ENCODE data around the gene OTOG. TPM values are rescaled to one million over a fixed set of nuclear protein-coding genes. Genes with fewer than 3 reads are reported as not detected.

The OTOG gene
- total and polyA plus RNA-seq, 2 of the 8 experiments (the other 6 are each of a cell fraction or from before 2014, with no cell fraction given) = 0.41 to 1.5 TPM

GRCh38 chr11:17595526-17596309, 48.7 kb downstream of the OTOG start:
- Histone ChIP-seq H3K79me2 (ENCODE audit: control insufficient read depth in 1 of 2, insufficient read depth in 2 of 2, low read length in 2 of 2) (no peaks in the 10 kb centered on the region), H2BK120ac (replicated peaks; ENCODE audit: low read depth, low read length) (no peak overlapping the region), H3K56ac (replicated peaks; ENCODE audit: insufficient read length, low read depth, low read length) (no peak overlapping the region), H3K14ac (ENCODE audit: insufficient read length) (no peak overlapping the region), H3K36me3 (ENCODE audit: control insufficient read depth in 2 of 4, insufficient read depth in 4 of 4, low read length in 3 of 4) (no peaks in the 10 kb centered on the region), H3K23ac (ENCODE audit: insufficient read length) (no peak overlapping the region), H2AFZ (ENCODE audit: low read length) (no peak overlapping the region), H3K4me3 (ENCODE audit: extremely low read depth in 1 of 4, insufficient read depth in 2 of 4, low read depth in 3 of 4, low read length in 4 of 4) (no peak overlapping the region), H3K4ac (replicated peaks; ENCODE audit: insufficient read length, low read depth, low read length) (no peak overlapping the region), H4K91ac (replicated peaks; ENCODE audit: insufficient read length, low read length) (no peak overlapping the region), H3K27ac (ENCODE audit: low read depth, low read length) (no peak overlapping the region), H3K23me2 (ENCODE audit: low read depth, low read length) (no peaks in the 10 kb centered on the region), H3K9ac (replicated peaks in 1 of 4; ENCODE audit: extremely low read depth in 1 of 4, low read depth in 3 of 4, low read length in 3 of 4) (no peak overlapping the region), H2AK5ac (ENCODE audit: low read depth, low read length) (no peak overlapping the region), H2BK5ac (ENCODE audit: low read depth, low read length) (no peak overlapping the region), H2BK20ac (ENCODE audit: low read length) (no peak overlapping the region), H4K8ac (ENCODE audit: extremely low read depth, insufficient read depth, low read length) (no peak overlapping the region), H4K20me1 (replicated peaks in 1 of 2; ENCODE audit: control insufficient read depth in 1 of 2, insufficient read depth in 2 of 2, low read length in 2 of 2) (no peaks in the 10 kb centered on the region), H4K5ac (ENCODE audit: insufficient read length, low read depth, low read length) (no peak overlapping the region), H2BK15ac (ENCODE audit: low read length) (no peak overlapping the region), H3K27me3 (replicated peaks in 1 of 4; ENCODE audit: control insufficient read depth in 3 of 4, extremely low read depth in 1 of 4, insufficient read depth in 3 of 4, low read length in 3 of 4) (peaks cover 0 to 10% (median 4%) of the 10 kb centered on the region in 4 experiments; a peak in 2 of 7 replicates), H3K9me3 (ENCODE audit: insufficient read depth in 2 of 2, low read depth in 1 of 2, low read length in 1 of 2) (0 out of 4 replicates have a peak, but pooled peaks cover 0 to 6% of the 10 kb centered on the region in 2 experiments), H3K4me1 (replicated peaks in 1 of 4; ENCODE audit: control insufficient read depth in 3 of 4, insufficient read depth in 4 of 4, low read length in 3 of 4) (no peaks in the 10 kb centered on the region), H3K4me2 (ENCODE audit: insufficient read depth in 1 of 2, low read depth in 2 of 2, low read length in 2 of 2) (no peak overlapping the region), H3K18ac (ENCODE audit: extremely low read depth, low read length) (no peak overlapping the region), H3K79me1 (ENCODE audit: low read depth, low read length) (no peaks in the 10 kb centered on the region), H2BK12ac (ENCODE audit: low read depth, low read length) (no peak overlapping the region)
- ChIA-PET POLR2A (ENCODE audit: partially characterized antibody) (no interaction called here), CTCF (ENCODE audit: partially characterized antibody) (interaction anchor here (1.0 to 12.8 kb wide), 11 partner anchors 9 to 383 kb away, joined by 3 to 165 read pairs (median 5); partner anchors contain the start of genes KCNC1 and MYOD1)
- FAIRE-seq (no peak), DNase-seq (ENCODE audit: low read depth in 1 of 2, low spot score in 2 of 2) (peak in 1 of 2 experiments; percentile 30)
- no peak for TF ChIP-seq YY1 (IDR thresholded peaks at IDR 0.05; ENCODE audit: low read depth, low read length)
- no peak for TF ChIP-seq TAF1 (IDR thresholded peaks at IDR 0.05; ENCODE audit: low read depth, low read length)
- no peak for TF ChIP-seq RAD21 (IDR thresholded peaks at IDR 0.05 in 1 of 2, conservative IDR thresholded peaks at IDR 0.05 in 1 of 2; ENCODE audit: low read depth in 2 of 2, low read length in 2 of 2)
- TF ChIP-seq EZH2 (IDR thresholded peaks at IDR 0.05; ENCODE audit: low read depth, low read length, severe bottlenecking) = no peak
- no peak for TF ChIP-seq NANOG (IDR thresholded peaks at IDR 0.05; ENCODE audit: insufficient read depth, low read depth, low read length, poor library complexity, severe bottlenecking)
- TF ChIP-seq E2F6 (IDR thresholded peaks at IDR 0.05) = no peak
- no peak for TF ChIP-seq RFX5 (IDR thresholded peaks at IDR 0.05; ENCODE audit: borderline replicate concordance, low read depth, low read length)
- TF ChIP-seq KDM5A (IDR thresholded peaks at IDR 0.05; ENCODE audit: low read length) = no peak
- WGBS, 2 experiments (ENCODE audit: extremely low coverage in 1 of 2, insufficient coverage in 1 of 2, insufficient read length in 1 of 2, insufficient replicate concordance in 2 of 2, low coverage in 1 of 2, low lambda C conversion rate in 2 of 2, missing lambda C conversion rate in 1 of 2) = 93% methylated on average over 7 of the region's 7 CpGs; no CpG with 5 or more reads in 1 of the 2 experiments
